ENCODE data around the gene POLG. TPM values are rescaled to one million over a fixed set of nuclear protein-coding genes. Genes with fewer than 3 reads are reported as not detected.

The POLG gene
- total RNA-seq, 1 experiment from 2014 or later: 63.1 TPM

GRCh38 chr15:89372069-89372935, 37.7 kb upstream of the POLG start:
- H3K4me1 ChIP-seq: no peaks in the 10 kb centered on the region
- TF ChIP-seq CTCF (IDR thresholded peaks at IDR 0.05; ENCODE audit: insufficient read depth in 1 of 2, low read depth in 1 of 2, low read length in 1 of 2, severe bottlenecking in 1 of 2, unreplicated experiment in 1 of 2): no peak
- H3K27me3 ChIP-seq (replicated peaks; ENCODE audit: control insufficient read depth, insufficient read depth, low read length): no peaks in the 10 kb centered on the region; the same call in none of the 2 replicates
- no peaks in the 10 kb centered on the region for H3K4me1 Mint-ChIP-seq (ENCODE audit: low read depth, unreplicated experiment)
- H3K27ac Mint-ChIP-seq (ENCODE audit: unreplicated experiment): no peak overlapping the region
- H3K4me3 Mint-ChIP-seq (ENCODE audit: unreplicated experiment): peak overlapping the region; percentile 43
- no TSS peak for BruUV-seq (replicated peaks)
- H3K27me3 Mint-ChIP-seq (ENCODE audit: insufficient read depth, unreplicated experiment): peaks cover 21% of the 10 kb centered on the region
- no peaks in the 10 kb centered on the region for H3K9me3 Mint-ChIP-seq (ENCODE audit: unreplicated experiment)
- H3K4me3 ChIP-seq (ENCODE audit: low read depth, low read length): no peak overlapping the region
- no peaks in the 10 kb centered on the region for H3K36me3 ChIP-seq (ENCODE audit: control insufficient read depth, insufficient read depth, low read length)
- CTCF ChIA-PET: interaction anchor here (0.6 kb wide), 1 partner anchor 20 kb away, joined by 4 read pairs; no protein-coding TSS in a partner anchor
- no peaks in the 10 kb centered on the region for H3K9me3 ChIP-seq
- intact Hi-C loops (cut with micrococcal nuclease; ENCODE audit: unreplicated experiment): no loop called here
- POLR2A ChIA-PET: no interaction called here
- no peaks in the 10 kb centered on the region for H3K36me3 Mint-ChIP-seq (ENCODE audit: insufficient read depth, unreplicated experiment)
- no peak for DNase-seq

DNA sequence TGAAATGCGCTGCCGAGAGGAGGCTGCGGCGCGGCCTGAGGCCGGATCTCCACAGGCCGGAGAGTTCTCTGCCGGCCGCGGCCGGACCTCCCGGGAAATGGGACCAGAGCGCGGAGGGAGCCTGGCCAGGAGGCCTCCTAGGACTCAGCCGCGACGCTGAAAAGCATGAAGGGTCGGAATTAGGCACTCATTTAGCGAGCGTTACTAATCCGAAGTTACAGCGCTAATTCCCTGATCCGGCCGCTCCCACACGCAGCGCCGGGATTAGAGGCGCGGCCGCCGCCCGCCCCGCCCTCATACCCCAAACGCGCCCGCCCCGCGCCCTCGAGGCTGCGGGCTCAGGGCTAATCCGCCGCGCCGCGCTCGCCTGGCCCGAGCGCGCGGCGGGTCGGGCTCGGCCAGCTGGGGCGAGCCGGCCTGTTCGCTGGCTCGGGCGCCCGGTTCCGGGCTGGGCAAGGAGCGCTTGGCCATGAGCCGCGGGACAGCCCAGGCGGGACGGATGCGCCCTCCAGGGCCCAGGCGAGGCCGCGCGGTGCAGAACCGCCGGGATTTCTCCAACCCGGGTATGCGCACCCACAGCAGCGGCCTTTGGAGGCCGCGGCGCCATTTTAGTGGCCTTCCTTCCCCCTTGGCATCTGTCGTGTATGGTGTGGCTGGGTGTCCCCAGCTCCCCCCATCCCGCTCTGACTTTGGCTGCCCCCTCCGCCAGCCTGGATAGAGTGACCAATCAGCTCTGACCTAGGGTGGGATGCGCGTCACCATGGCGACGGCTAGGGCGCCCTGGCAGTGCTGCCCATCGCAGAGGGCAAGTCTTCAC, 36.8 kb upstream of the POLG start:
- Mint-ChIP-seq H3K4me1 (ENCODE audit: low read depth, unreplicated experiment) (no peaks in the 10 kb centered on the region), H3K27ac (ENCODE audit: unreplicated experiment) (no peak overlapping the region), H3K9me3 (ENCODE audit: unreplicated experiment) (no peaks in the 10 kb centered on the region), H3K4me3 (ENCODE audit: unreplicated experiment) (peak overlapping the region; percentile 43), H3K36me3 (ENCODE audit: insufficient read depth, unreplicated experiment) (no peaks in the 10 kb centered on the region), H3K27me3 (ENCODE audit: insufficient read depth, unreplicated experiment) (peaks cover 24% of the 10 kb centered on the region)
- H3K4me3 ChIP-seq (ENCODE audit: low read depth, low read length): peak overlapping the region; percentile 19; the same call in 1 of the 2 replicates
- H3K27me3 ChIP-seq (replicated peaks; ENCODE audit: control insufficient read depth, insufficient read depth, low read length): peaks cover 1% of the 10 kb centered on the region
- no peaks in the 10 kb centered on the region for H3K4me1 ChIP-seq
- ChIA-PET CTCF (interaction anchor here (0.6 kb wide), 1 partner anchor 20 kb away, joined by 4 read pairs; no protein-coding TSS in a partner anchor), POLR2A (no interaction called here)
- intact Hi-C loops (cut with micrococcal nuclease; ENCODE audit: unreplicated experiment): no loop called here
- H3K36me3 ChIP-seq (ENCODE audit: control insufficient read depth, insufficient read depth, low read length): no peaks in the 10 kb centered on the region
- TF ChIP-seq CTCF (IDR thresholded peaks at IDR 0.05; ENCODE audit: insufficient read depth in 1 of 2, low read depth in 1 of 2, low read length in 1 of 2, severe bottlenecking in 1 of 2, unreplicated experiment in 1 of 2): no peak
- DNase-seq: peak in 1 of 2 experiments; percentile 21
- no TSS peak for BruUV-seq (replicated peaks)
- H3K9me3 ChIP-seq: no peaks in the 10 kb centered on the region

DNA sequence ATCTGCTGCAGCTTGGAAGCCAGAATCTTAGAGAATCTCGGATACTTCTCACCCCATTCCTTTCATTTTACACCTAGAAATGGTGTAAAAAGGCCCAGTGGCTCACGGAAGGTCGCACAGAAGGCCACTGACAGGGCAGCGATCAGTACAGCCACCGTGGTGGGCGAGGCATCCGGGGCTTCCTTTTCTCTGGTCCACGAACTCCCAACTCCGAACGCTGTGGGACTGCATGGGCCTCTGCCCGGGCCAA, 36.3 kb upstream of the POLG start:
- H3K27ac Mint-ChIP-seq (ENCODE audit: unreplicated experiment): no peak overlapping the region
- H3K27me3 Mint-ChIP-seq (ENCODE audit: insufficient read depth, unreplicated experiment): peaks cover 28% of the 10 kb centered on the region
- peaks cover 1% of the 10 kb centered on the region for H3K27me3 ChIP-seq (replicated peaks; ENCODE audit: control insufficient read depth, insufficient read depth, low read length)
- ChIA-PET CTCF (no interaction called here), POLR2A (no interaction called here)
- H3K9me3 Mint-ChIP-seq (ENCODE audit: unreplicated experiment): no peaks in the 10 kb centered on the region
- H3K9me3 ChIP-seq: no peaks in the 10 kb centered on the region
- H3K4me1 Mint-ChIP-seq (ENCODE audit: low read depth, unreplicated experiment): no peaks in the 10 kb centered on the region
- TF ChIP-seq CTCF (IDR thresholded peaks at IDR 0.05; ENCODE audit: insufficient read depth in 1 of 2, low read depth in 1 of 2, low read length in 1 of 2, severe bottlenecking in 1 of 2, unreplicated experiment in 1 of 2): no peak
- DNase-seq: no peak
- no peaks in the 10 kb centered on the region for H3K36me3 Mint-ChIP-seq (ENCODE audit: insufficient read depth, unreplicated experiment)
- intact Hi-C loops (cut with micrococcal nuclease; ENCODE audit: unreplicated experiment): no loop called here
- peak overlapping the region; percentile 19; the same call in 1 of the 2 replicates for H3K4me3 ChIP-seq (ENCODE audit: low read depth, low read length)
- no TSS peak for BruUV-seq (replicated peaks)
- H3K36me3 ChIP-seq (ENCODE audit: control insufficient read depth, insufficient read depth, low read length): no peaks in the 10 kb centered on the region
- H3K4me1 ChIP-seq: no peaks in the 10 kb centered on the region
- H3K4me3 Mint-ChIP-seq (ENCODE audit: unreplicated experiment): no peak overlapping the region

Data from Caco-2 (cell line).